Gastrocnemius medialis (tissue), 4 donors: ENCODE data around the gene CGB1. TPM values are rescaled to one million over a fixed set of nuclear protein-coding genes. Genes with fewer than 3 reads are reported as not detected.
"Not testable (repeated sequence)": the region's sequence is repeated elsewhere in the genome, so short reads cannot be mapped to it uniquely, and the experiment has no call there.

Source experiments
- ATAC-seq, 2 donors: fragments of 150-250 bp; one replicate each; pipeline ENCODE4 v1.9.1; 2016
- DNase-seq, 2 donors: peaks; one replicate each; pipeline ENCODE4 v3.0.0-alpha.2; 2019
- H3K27ac ChIP-seq, 4 donors: fragments of 200-600 bp; sonication (generic); 1 replicate in 1 of 4; 2 replicates in 3 of 4; pipeline ENCODE4 v1.5.1; 2016 to 2018; ENCODE audit warnings: mild to moderate bottlenecking in 2 of 4, moderate library complexity in 1 of 4
- H3K27me3 ChIP-seq, 3 donors: fragments of 200-600 bp; sonication (generic) in 2 of 3; 1 replicate in 1 of 3; 2 replicates in 2 of 3; pipeline versions ENCODE4 v1.5.1 to v1.6.0; 2016 to 2019; ENCODE audit warnings: mild to moderate bottlenecking in 1 of 3, moderate library complexity in 1 of 3
- H3K36me3 ChIP-seq, 2 donors: fragments of 200-600 bp; sonication (generic) in 1 of 2; one replicate each; pipeline ENCODE4 v1.5.1; 2017 to 2018
- H3K4me1 ChIP-seq, 2 donors: fragments of 200-600 bp; sonication (generic) in 1 of 2; one replicate each; pipeline ENCODE4 v1.5.1; 2016 to 2017; ENCODE audit warnings: mild to moderate bottlenecking in 2 of 2
- H3K4me3 ChIP-seq, 4 donors: fragments of 200-600 bp; sonication (generic) in 3 of 4; 1 replicate in 1 of 4; 2 replicates in 3 of 4; pipeline ENCODE4 v1.5.1; 2016 to 2019; ENCODE audit warnings: mild to moderate bottlenecking in 2 of 4
- H3K9me3 ChIP-seq, 3 donors: fragments of 200-600 bp; sonication (generic) in 2 of 3; 1 replicate in 1 of 3; 2 replicates in 2 of 3; pipeline ENCODE4 v1.5.1; 2016 to 2019
- POLR2A ChIP-seq, 2 donors: fragments of 450-650 bp; IDR thresholded peaks; one replicate each; pipeline ENCODE4 v1.6.1; 2017; ENCODE audit warnings: antibody characterized with exemption in 2 of 2, mild to moderate bottlenecking in 2 of 2, moderate library complexity in 2 of 2
- in situ Hi-C, 4 donors: fragments of 200-750 bp; cut with MboI; loops; one replicate each; pipeline versions ENCODE4 v1.15.0 to v1.8.0; 2017; ENCODE audit warnings: low sequenced_read_pairs in 4 of 4
- intact Hi-C: fragments of 100-400 bp; cut with DNase I; formaldehyde crosslinking; loops from one replicate; pipeline ENCODE4 v1.15.1; 2023; ENCODE audit warnings: low total_unique reads
- total RNA-seq, 4 donors: library from RNA; depleted of rRNA; stranded (reverse); fragments of >200 nt; gene quantifications; one replicate each; pipeline versions ENCODE4 v1.1.0 to v1.2.3, GENCODE V29; 2016
- TF ChIP-seq, protein P1 (sequence below), 5 experiments: fragments of 450-650 bp in 3 of 5; fragments of 200-600 bp in 2 of 5; sonication (generic) in 2 of 5; IDR thresholded peaks in 4 of 5; conservative IDR thresholded peaks in 1 of 5; 1 replicate in 4 of 5; 2 replicates in 1 of 5; pipeline ENCODE4 v1.5.1; 2016 to 2019; ENCODE audit warnings: antibody characterized with exemption in 5 of 5, mild to moderate bottlenecking in 3 of 5, moderate library complexity in 3 of 5

CGB1 gene
- total RNA-seq, 4 donors from 2014 or later, result not detected

DNA sequence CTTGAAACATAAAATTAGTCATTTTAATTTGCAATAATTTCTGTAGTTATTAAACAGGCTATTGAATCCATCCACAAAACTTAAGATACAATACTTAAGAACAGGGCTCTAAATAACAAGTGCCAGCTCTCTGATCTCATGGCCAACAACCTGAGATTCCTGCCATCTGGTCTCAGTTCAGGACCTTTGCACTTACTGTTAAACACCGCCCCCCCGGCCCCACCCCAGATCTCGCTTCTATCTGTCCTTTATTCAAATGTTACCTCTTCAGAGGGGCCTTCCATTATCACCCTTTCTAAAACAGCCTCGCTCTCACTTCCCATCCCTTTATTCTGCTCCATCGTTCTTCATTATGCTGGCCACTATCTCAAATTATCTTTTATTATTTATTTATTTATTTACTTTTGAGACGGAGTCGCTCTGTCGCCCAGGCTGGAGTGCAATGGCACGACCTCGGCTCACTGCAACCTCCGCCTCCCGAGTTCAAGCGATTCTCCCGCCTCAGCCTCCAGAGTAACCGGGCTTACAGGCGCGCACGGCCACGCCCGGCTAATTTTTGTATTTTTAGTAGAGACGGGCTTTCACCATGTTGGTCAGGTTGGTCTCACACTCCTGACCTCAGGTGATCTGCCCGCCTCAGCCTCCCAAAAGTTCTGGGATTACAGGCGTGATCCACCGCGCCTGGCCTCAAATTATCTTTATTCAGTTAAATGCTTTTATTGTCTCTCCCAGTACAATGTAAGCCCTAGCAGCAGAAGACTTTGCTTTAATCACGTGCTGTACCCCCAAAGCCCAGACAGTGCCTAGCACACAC, 47.7 kb upstream of the CGB1 start:
- DNase-seq (no peak), ATAC-seq (no peak)
- in situ Hi-C loops, result loop anchor here in 1 of 4 donors (10.0 kb wide), 1 partner anchor 120 kb away; no protein-coding TSS in a partner anchor
- peaks cover 0 to 12% of the 10 kb centered on the region in 2 donors for H3K36me3 ChIP-seq
- peak overlapping the region; percentile 88 to 99 (median 92) for H3K4me3 ChIP-seq
- TF ChIP-seq POLR2A (IDR thresholded peaks at IDR 0.05), result no peak
- TF ChIP-seq, protein P1, sequence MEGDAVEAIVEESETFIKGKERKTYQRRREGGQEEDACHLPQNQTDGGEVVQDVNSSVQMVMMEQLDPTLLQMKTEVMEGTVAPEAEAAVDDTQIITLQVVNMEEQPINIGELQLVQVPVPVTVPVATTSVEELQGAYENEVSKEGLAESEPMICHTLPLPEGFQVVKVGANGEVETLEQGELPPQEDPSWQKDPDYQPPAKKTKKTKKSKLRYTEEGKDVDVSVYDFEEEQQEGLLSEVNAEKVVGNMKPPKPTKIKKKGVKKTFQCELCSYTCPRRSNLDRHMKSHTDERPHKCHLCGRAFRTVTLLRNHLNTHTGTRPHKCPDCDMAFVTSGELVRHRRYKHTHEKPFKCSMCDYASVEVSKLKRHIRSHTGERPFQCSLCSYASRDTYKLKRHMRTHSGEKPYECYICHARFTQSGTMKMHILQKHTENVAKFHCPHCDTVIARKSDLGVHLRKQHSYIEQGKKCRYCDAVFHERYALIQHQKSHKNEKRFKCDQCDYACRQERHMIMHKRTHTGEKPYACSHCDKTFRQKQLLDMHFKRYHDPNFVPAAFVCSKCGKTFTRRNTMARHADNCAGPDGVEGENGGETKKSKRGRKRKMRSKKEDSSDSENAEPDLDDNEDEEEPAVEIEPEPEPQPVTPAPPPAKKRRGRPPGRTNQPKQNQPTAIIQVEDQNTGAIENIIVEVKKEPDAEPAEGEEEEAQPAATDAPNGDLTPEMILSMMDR (IDR thresholded peaks at IDR 0.05 in 4 of 5, conservative IDR thresholded peaks at IDR 0.05 in 1 of 5), result no peak
- H3K27me3 ChIP-seq, result no peaks in the 10 kb centered on the region
- no peaks in the 10 kb centered on the region for H3K9me3 ChIP-seq
- intact Hi-C loops, result loop anchor here (1.0 kb wide), 1 partner anchor 9 kb away; no protein-coding TSS in a partner anchor
- H3K27ac ChIP-seq, result peak overlapping the region; percentile 90 to 98 (median 92)
- H3K4me1 ChIP-seq, result peaks cover 18 to 26% of the 10 kb centered on the region in 2 donors

DNA sequence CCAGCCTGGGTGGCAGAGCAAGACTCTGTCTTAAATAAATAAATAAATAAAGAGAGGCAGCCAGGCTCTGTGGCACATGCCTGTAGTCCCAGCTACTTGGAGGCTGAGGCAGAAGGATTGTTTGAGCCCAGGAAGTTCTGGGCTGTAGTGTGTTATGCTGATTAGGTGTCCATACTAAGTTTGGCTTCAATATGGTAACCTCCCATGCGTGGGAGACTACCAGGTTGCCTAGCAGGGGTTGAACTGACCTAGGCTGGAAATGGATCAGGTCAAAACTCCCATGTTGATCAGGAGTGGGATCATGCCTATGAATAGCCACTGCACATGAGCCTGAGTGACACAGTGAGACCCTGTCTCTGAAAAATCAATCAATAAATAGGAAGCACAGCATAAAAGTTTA, 44.6 kb upstream of the CGB1 start:
- H3K4me1 ChIP-seq, result peaks cover 3 to 10% of the 10 kb centered on the region in 2 donors
- no peaks in the 10 kb centered on the region for H3K27me3 ChIP-seq
- H3K36me3 ChIP-seq, result no peaks in the 10 kb centered on the region
- no peak overlapping the region for H3K4me3 ChIP-seq
- no peaks in the 10 kb centered on the region for H3K9me3 ChIP-seq
- H3K27ac ChIP-seq, result no peak overlapping the region
- in situ Hi-C loops, result loop anchor here in 1 of 4 donors (10.0 kb wide), 1 partner anchor 124 kb away; no protein-coding TSS in a partner anchor
- TF ChIP-seq, protein P1 (IDR thresholded peaks at IDR 0.05 in 4 of 5, conservative IDR thresholded peaks at IDR 0.05 in 1 of 5), result no peak
- no peak for TF ChIP-seq POLR2A (IDR thresholded peaks at IDR 0.05)
- DNase-seq (no peak), ATAC-seq (no peak)
- intact Hi-C loops, result no loop called here

DNA sequence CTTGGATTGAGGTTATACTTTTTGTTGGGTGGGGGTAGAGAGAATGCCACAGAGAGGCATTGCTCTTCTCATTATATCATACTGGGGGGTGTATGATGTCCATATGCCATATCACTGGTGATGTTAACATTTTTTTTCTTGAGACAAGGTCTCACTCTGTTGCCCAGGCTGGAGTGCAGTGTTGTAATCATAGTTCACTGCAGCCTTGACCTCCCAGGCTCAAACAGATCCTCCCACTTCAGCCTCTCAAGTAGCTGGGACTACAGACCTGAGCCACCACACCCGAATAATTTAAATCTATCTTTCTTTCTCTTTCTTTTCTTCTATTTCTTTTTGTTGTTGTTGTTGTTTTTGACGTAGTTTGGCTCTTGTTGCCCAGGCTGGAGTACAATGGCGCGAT, 43.7 kb upstream of the CGB1 start:
- in situ Hi-C loops, result loop anchor here in 1 of 4 donors (10.0 kb wide), 1 partner anchor 124 kb away; no protein-coding TSS in a partner anchor
- ATAC-seq (no peak), DNase-seq (no peak)
- intact Hi-C loops, result no loop called here
- TF ChIP-seq, protein P1 (IDR thresholded peaks at IDR 0.05 in 4 of 5, conservative IDR thresholded peaks at IDR 0.05 in 1 of 5), result no peak
- no peak for TF ChIP-seq POLR2A (IDR thresholded peaks at IDR 0.05)
- Histone ChIP-seq H3K27ac (no peak overlapping the region), H3K27me3 (no peaks in the 10 kb centered on the region), H3K9me3 (no peaks in the 10 kb centered on the region), H3K4me3 (no peak overlapping the region), H3K36me3 (no peaks in the 10 kb centered on the region), H3K4me1 (peaks cover 0 to 5% of the 10 kb centered on the region in 2 donors)

DNA sequence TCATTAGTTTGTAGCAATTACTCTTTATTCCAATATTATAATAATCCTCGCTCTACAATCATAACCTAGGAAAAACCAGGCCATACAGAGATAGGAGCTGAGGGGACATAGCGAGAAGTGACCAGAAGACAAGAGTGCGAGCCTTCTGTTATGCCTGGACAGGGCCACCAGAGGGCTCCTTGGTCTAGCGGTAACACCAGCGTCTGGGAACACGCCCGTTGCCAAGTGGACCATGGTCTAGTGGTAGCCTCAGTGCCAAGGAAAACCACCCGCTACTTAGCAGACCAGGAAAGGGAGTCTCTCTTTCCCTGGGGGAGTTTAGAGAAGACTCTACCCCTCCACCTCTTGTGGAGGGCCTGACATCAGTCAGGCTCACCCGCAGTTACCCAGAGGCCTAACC, 38.2 kb upstream of the CGB1 start:
- in situ Hi-C loops, H3K27me3 ChIP-seq, H3K36me3 ChIP-seq, ATAC-seq, H3K4me3 ChIP-seq, H3K9me3 ChIP-seq: not testable (repeated sequence)
- TF ChIP-seq, protein P1 (IDR thresholded peaks at IDR 0.05 in 4 of 5, conservative IDR thresholded peaks at IDR 0.05 in 1 of 5), result peak; percentile 67 to 84 (median 80)
- intact Hi-C loops, result loop anchor here (1.0 to 5.0 kb wide), 5 partner anchors 10 to 1963 kb away; partner anchors contain the start of genes GYS1, RUVBL2, SNRNP70 and ZC3H4
- Histone ChIP-seq H3K27ac (peak overlapping the region; percentile 85 to 95 (median 92)), H3K4me1 (peaks cover 14 to 16% of the 10 kb centered on the region in 2 donors)
- peak; percentile 66 to 85 for DNase-seq
